Activated T-cell treated with anti-CD3 and anti-CD28 coated beads, Interleukin-2, amount 50 U/mL, for 72 hours (primary cell): ENCODE results near the gene NPHP1. TPM values are rescaled to one million over a fixed set of nuclear protein-coding genes. Genes with fewer than 3 reads are reported as not detected.

Experiments
- ATAC-seq, 2 donors: fragments of 150-1000 bp; cut with Tn5 transposase; replicated peaks in 1 of 2; 2 replicates each; pipeline ENCODE4 v1.10.0; 2021; ENCODE audit warnings: moderate library complexity in 2 of 2, mild to moderate bottlenecking in 1 of 2
- DNase-seq, 2 donors: peaks; one replicate each; pipeline ENCODE4 v3.0.0; 2021 to 2022; ENCODE audit warnings: mixed read lengths in 1 of 2
- H3K27ac Mint-ChIP-seq: one replicate; pipeline ENCODE4 v1.8.0; 2022; ENCODE audit warnings: mild to moderate bottlenecking, moderate library complexity, mixed read lengths
- H3K27me3 Mint-ChIP-seq: one replicate; pipeline ENCODE4 v1.8.0; 2022; ENCODE audit warnings: low read depth, mixed read lengths
- H3K36me3 Mint-ChIP-seq, 2 donors: one replicate each; pipeline ENCODE4 v1.8.0; 2022; ENCODE audit warnings: mixed read lengths in 2 of 2, mild to moderate bottlenecking in 1 of 2; ENCODE audit not compliant: insufficient read depth in 2 of 2
- H3K4me1 Mint-ChIP-seq: one replicate; pipeline ENCODE4 v1.8.0; 2022; ENCODE audit warnings: low read depth, mixed read lengths
- H3K4me3 Mint-ChIP-seq, 2 donors: one replicate each; pipeline ENCODE4 v1.8.0; 2022; ENCODE audit warnings: mild to moderate bottlenecking in 2 of 2, mixed read lengths in 2 of 2, moderate library complexity in 2 of 2
- H3K9me3 Mint-ChIP-seq, 2 donors: one replicate each; pipeline ENCODE4 v1.8.0; 2022; ENCODE audit warnings: mixed read lengths in 2 of 2
- total RNA-seq, 2 donors: library from RNA; stranded (reverse); gene quantifications; one replicate each; pipeline ENCODE4 v1.2.3, GENCODE V29; 2022

NPHP1 gene
- total RNA-seq, 2 donors from 2014 or later, result 1.1 to 1.8 TPM

- no peaks in the 10 kb centered on the region for H3K36me3 Mint-ChIP-seq
- peaks cover 14% of the 10 kb centered on the region for H3K4me1 Mint-ChIP-seq
- H3K27me3 Mint-ChIP-seq, result no peaks in the 10 kb centered on the region
- no peak overlapping the region for H3K27ac Mint-ChIP-seq
- H3K4me3 Mint-ChIP-seq, result no peak overlapping the region
- H3K9me3 Mint-ChIP-seq, result no peaks in the 10 kb centered on the region
- DNase-seq, result no peak
- ATAC-seq, result no peak
Measured at GRCh38 chr2:110140401-110140800, 64.4 kb downstream of the NPHP1 start.

GRCh38 chr2:110134025-110134424 lies 70.8 kb downstream of the NPHP1 start:
- no peak for DNase-seq
- H3K9me3 Mint-ChIP-seq, result no peaks in the 10 kb centered on the region
- peaks cover 22% of the 10 kb centered on the region for H3K4me1 Mint-ChIP-seq
- H3K27me3 Mint-ChIP-seq, result no peaks in the 10 kb centered on the region
- peak overlapping the region in 1 of 2 donors; percentile 32 for H3K4me3 Mint-ChIP-seq
- peak; percentile 70 to 77 for ATAC-seq
- peaks cover 2 to 16% of the 10 kb centered on the region in 2 donors for H3K36me3 Mint-ChIP-seq
- H3K27ac Mint-ChIP-seq, result peak overlapping the region; percentile 72

GRCh38 chr2:110131166-110131565 lies 73.6 kb downstream of the NPHP1 start:
- Mint-ChIP-seq H3K4me1 (peaks cover 23% of the 10 kb centered on the region), H3K4me3 (no peak overlapping the region), H3K36me3 (peaks cover 2 to 16% of the 10 kb centered on the region in 2 donors), H3K27ac (no peak overlapping the region), H3K27me3 (no peaks in the 10 kb centered on the region), H3K9me3 (no peaks in the 10 kb centered on the region)
- DNase-seq (no peak), ATAC-seq (no peak)

- Mint-ChIP-seq H3K4me1 (peaks cover 27% of the 10 kb centered on the region), H3K4me3 (no peak overlapping the region), H3K27ac (no peak overlapping the region), H3K9me3 (no peaks in the 10 kb centered on the region), H3K27me3 (no peaks in the 10 kb centered on the region), H3K36me3 (peaks cover 2 to 16% of the 10 kb centered on the region in 2 donors)
- DNase-seq (no peak), ATAC-seq (no peak)
Measured at GRCh38 chr2:110130757-110131156, 74.1 kb downstream of the NPHP1 start.

- H3K9me3 Mint-ChIP-seq, result no peaks in the 10 kb centered on the region
- H3K27ac Mint-ChIP-seq, result no peak overlapping the region
- ATAC-seq (no peak), DNase-seq (no peak)
- H3K27me3 Mint-ChIP-seq, result no peaks in the 10 kb centered on the region
- H3K36me3 Mint-ChIP-seq, result no peaks in the 10 kb centered on the region
- H3K4me1 Mint-ChIP-seq, result peaks cover 7% of the 10 kb centered on the region
- no peak overlapping the region for H3K4me3 Mint-ChIP-seq
Measured at GRCh38 chr2:110126906-110127305, 77.9 kb downstream of the NPHP1 start.

- Mint-ChIP-seq H3K9me3 (no peaks in the 10 kb centered on the region), H3K4me1 (peaks cover 7% of the 10 kb centered on the region), H3K27ac (no peak overlapping the region), H3K27me3 (no peaks in the 10 kb centered on the region), H3K36me3 (no peaks in the 10 kb centered on the region), H3K4me3 (no peak overlapping the region)
- DNase-seq, result no peak
- ATAC-seq, result no peak
Measured at GRCh38 chr2:110126086-110126773, 78.6 kb downstream of the NPHP1 start.

- H3K36me3 Mint-ChIP-seq, result no peaks in the 10 kb centered on the region
- no peaks in the 10 kb centered on the region for H3K27me3 Mint-ChIP-seq
- DNase-seq (no peak), ATAC-seq (no peak)
- H3K9me3 Mint-ChIP-seq, result no peaks in the 10 kb centered on the region
- peaks cover 7% of the 10 kb centered on the region for H3K4me1 Mint-ChIP-seq
- no peak overlapping the region for H3K4me3 Mint-ChIP-seq
- H3K27ac Mint-ChIP-seq, result no peak overlapping the region
Measured at GRCh38 chr2:110124939-110125691, 79.7 kb downstream of the NPHP1 start.

- no peaks in the 10 kb centered on the region for H3K9me3 Mint-ChIP-seq
- ATAC-seq (no peak), DNase-seq (no peak)
- H3K4me1 Mint-ChIP-seq, result peaks cover 7% of the 10 kb centered on the region
- peaks cover 3% of the 10 kb centered on the region for H3K27me3 Mint-ChIP-seq
- no peaks in the 10 kb centered on the region for H3K36me3 Mint-ChIP-seq
- no peak overlapping the region for H3K27ac Mint-ChIP-seq
- H3K4me3 Mint-ChIP-seq, result no peak overlapping the region
Measured at GRCh38 chr2:110124038-110124825, 80.6 kb downstream of the NPHP1 start.

GRCh38 chr2:110121592-110121991 lies 83.2 kb downstream of the NPHP1 start:
- Mint-ChIP-seq H3K36me3 (no peaks in the 10 kb centered on the region), H3K4me3 (no peak overlapping the region), H3K4me1 (peaks cover 7% of the 10 kb centered on the region), H3K27me3 (peaks cover 30% of the 10 kb centered on the region), H3K9me3 (no peaks in the 10 kb centered on the region), H3K27ac (no peak overlapping the region)
- DNase-seq, result no peak
- no peak for ATAC-seq

- H3K36me3 Mint-ChIP-seq, result no peaks in the 10 kb centered on the region
- ATAC-seq, result no peak
- no peak for DNase-seq
- H3K4me1 Mint-ChIP-seq, result peaks cover 4% of the 10 kb centered on the region
- H3K27me3 Mint-ChIP-seq, result peaks cover 36% of the 10 kb centered on the region
- H3K4me3 Mint-ChIP-seq, result no peak overlapping the region
- no peak overlapping the region for H3K27ac Mint-ChIP-seq
- H3K9me3 Mint-ChIP-seq, result no peaks in the 10 kb centered on the region
Measured at GRCh38 chr2:110121052-110121334, 83.8 kb downstream of the NPHP1 start.

GRCh38 chr2:110120171-110121051 lies 84.4 kb downstream of the NPHP1 start:
- no peak for DNase-seq
- Mint-ChIP-seq H3K27ac (no peak overlapping the region), H3K36me3 (no peaks in the 10 kb centered on the region), H3K4me3 (no peak overlapping the region), H3K9me3 (no peaks in the 10 kb centered on the region), H3K4me1 (no peaks in the 10 kb centered on the region), H3K27me3 (peaks cover 39% of the 10 kb centered on the region)
- no peak for ATAC-seq

- Mint-ChIP-seq H3K4me3 (peak overlapping the region in 1 of 2 donors; percentile 41), H3K9me3 (no peaks in the 10 kb centered on the region), H3K27ac (no peak overlapping the region), H3K4me1 (no peaks in the 10 kb centered on the region), H3K27me3 (peaks cover 73% of the 10 kb centered on the region), H3K36me3 (no peaks in the 10 kb centered on the region)
- DNase-seq (no peak), ATAC-seq (peak in 1 of 2 donors; percentile 19)
Measured at GRCh38 chr2:110116033-110116710, 88.6 kb downstream of the NPHP1 start.
